GM19397 (cell line): ENCODE measurements around the gene BLNK.
"Not testable (repeated sequence)": the region's sequence is repeated elsewhere in the genome, so short reads cannot be mapped to it uniquely, and the experiment has no call there.

Experiments
- ATAC-seq: cut with Tn5 transposase; IDR thresholded peaks from one replicate; pipeline ENCODE4 v1.9.1; 2021; ENCODE audit warnings: mild to moderate bottlenecking, moderate library complexity; ENCODE audit not compliant: unreplicated experiment

BLNK gene

GRCh38 chr10:96230527-96230926 is 40.8 kb downstream of the BLNK start:
- no peak for ATAC-seq

DNA sequence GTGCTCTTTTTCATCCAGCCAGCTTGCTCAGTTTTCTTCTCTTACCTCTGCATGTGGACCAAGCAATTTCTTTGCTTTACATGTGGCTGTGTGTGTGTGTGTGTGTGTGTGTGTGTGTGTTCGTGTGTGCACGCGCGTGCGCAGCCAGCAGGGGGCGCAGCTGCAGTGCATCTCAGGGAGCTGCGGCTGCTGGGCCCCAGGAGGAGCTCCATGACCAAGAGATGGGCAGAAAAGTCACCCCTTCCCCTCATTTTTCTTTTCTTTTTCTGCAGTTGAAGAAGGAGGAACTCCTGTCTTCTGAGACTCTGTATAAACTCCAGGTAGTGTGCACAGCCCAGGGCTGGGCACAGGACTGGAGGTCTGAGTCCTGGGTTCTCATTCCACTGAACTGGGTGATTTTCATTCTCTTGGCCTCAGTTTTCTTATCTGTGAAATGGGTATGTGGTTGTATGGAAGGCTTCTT is 41.8 kb downstream of the BLNK start:
- no peak for ATAC-seq

GRCh38 chr10:96228408-96228994 is 42.9 kb downstream of the BLNK start:
- no peak for ATAC-seq

DNA sequence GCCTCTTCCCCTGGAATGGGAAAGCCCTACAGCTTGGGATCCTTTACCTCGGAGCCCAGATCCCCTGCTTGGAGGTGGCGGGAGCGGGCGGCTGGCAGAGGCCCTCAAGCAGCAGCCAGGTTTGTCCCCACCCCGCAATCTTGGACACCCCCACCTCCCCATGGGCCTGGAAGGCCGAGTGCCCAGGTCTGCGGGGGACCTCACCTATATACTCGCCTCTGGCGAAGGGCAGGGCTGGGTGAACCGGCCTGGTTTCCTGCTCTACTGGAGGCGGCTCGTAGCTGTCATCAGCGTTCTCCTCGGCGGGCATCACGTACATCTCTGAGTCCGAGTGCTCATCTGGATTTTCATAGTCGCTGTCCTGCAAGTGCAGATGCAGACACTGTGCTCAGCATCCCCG is 44.2 kb downstream of the BLNK start:
- no peak for ATAC-seq

DNA sequence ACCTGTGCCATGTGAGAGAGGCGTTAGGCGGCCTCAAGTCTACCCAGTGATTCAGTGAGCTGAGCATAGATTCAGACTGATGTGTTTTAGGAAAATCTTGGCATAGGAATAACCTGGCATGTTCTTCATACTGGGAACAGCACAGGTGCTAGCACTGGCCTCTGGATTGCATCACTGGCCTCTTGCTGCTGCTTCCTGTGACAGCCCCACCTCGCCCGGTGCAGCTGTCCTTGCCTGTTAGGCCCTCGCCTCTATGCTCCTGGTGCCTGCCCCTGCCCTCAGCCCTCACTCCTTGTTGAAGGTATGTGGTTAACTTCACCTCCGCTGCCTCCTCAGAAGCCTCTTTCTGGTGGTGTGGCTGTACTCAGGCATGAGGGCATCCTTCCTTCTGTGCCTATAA is 46.2 kb downstream of the BLNK start:
- no peak for ATAC-seq

DNA sequence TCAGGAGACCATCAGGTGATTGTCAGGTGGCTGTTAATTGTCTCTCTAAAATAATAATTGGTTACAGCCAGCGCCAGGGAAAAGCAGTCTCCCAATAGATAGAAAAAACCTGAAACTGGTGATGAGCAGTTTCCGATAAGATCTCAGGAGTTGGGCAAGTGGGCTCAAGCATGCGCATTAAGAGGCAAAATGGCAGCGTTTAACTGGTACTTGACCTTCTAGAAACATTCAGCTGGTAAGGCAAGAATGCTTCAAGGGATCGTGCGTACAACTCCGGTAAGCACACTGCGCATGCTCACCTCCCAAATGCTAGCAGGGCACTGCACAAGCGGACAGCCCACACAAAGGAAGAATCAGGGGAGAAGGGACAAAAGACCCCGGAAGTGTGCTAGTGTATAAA is 48.5 kb downstream of the BLNK start:
- no peak for ATAC-seq

DNA sequence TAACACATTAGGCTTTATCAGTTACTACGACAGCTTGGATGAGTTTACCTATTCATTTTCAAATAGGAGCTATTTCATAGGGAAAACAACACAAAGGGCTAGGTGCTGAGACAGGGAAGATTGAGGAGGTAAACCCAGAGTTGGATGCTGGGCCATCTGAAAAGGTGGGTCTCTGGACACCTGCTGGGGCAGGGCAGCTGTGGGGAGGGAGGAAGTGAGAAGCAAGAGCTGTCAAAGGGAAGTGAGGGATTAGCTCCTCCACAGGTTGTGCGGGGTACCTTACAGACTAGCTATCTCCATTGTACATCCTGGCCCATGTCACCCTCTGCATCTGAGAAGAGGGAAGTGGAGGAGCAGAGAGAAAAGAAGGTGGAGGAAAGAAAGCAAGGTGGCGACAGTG is 48.9 kb downstream of the BLNK start:
- no peak for ATAC-seq

DNA sequence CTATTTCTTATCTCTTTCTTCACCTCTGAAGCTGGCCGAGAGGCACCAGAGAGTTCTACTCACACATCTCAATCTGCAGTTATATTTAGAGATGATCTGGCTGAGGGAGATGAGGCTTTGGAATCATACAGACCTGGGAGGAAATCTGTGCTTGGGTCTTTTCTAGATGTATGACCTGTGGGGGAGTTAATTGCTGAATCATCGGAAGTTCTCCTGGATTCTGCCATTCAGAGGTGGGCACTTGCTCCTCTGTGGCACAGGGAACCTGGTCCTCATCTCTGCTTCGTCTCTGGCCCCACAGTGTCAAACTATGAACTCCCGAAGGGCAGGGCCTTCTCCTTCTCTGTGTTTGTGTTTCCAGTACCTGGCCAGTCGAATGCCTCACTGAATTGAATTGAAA is 52.5 kb downstream of the BLNK start:
- no peak for ATAC-seq

DNA sequence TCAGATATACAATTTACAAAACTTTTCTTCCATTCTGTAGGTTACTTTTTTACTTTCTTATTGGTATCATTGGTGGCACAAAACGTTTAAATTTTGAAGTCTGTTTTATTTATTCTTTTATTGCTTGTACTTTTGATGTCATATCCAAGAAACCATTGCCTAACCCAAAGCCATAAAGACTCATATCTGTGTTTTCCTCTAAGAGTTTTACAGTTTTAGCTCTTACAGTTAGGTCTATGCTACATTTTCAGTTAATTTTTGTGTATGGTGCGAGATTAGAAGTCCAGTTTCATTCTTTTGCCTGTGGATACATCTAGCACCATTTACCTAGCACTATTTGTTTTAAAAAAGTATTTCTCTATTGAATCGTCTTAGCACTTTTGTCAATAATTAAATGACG is 53.7 kb downstream of the BLNK start:
- ATAC-seq: no peak

- ATAC-seq: no peak
Measured at GRCh38 chr10:96216775-96217174, 54.6 kb downstream of the BLNK start.

- no peak for ATAC-seq
Measured at GRCh38 chr10:96212911-96213310, 58.5 kb downstream of the BLNK start.

GRCh38 chr10:96211764-96212163 is 59.6 kb downstream of the BLNK start:
- ATAC-seq: no peak

GRCh38 chr10:96208946-96209345 is 62.4 kb downstream of the BLNK start:
- no peak for ATAC-seq

- ATAC-seq: no peak
Measured at GRCh38 chr10:96208271-96208670, 63.1 kb downstream of the BLNK start.

DNA sequence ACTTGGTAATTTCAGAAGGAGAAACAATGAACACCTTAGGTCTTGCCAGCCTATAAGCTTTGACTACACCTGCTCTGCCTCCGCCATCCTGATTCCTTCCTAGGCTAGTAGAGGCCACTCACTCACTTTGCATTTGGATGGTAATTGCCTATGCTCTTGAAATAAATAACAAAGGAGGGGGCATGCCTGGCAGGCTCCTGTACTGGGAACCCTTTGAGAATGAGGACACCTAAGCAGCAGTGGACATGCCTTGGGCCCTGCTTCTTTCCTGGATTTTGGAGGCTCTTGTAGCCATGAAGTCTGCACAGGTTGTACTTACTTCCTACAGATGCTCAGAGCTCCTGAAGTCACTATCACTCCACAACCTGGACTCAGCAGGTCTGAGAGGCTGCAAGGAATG is 65.8 kb downstream of the BLNK start:
- ATAC-seq: no peak

DNA sequence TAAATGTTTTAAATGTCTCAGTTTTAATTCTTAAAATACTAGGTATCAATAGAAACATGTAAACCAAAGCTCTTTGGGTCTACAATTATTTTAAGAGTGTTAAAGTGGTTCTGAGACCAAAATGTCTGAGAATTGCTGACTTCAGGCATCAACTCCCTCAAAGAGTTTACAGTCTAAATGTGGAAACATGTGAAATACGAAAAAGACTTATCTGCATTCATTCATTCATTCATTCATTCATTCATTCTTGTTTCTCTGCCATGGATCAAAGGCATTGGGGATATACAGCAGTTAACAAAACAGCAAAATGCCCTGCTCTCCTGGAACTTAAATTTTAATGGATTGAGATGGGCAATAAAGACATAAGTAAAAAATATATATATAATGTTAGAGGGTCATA is 69.8 kb downstream of the BLNK start:
- no peak for ATAC-seq

GRCh38 chr10:96189505-96189904 is 81.9 kb downstream of the BLNK start:
- ATAC-seq: not testable (repeated sequence)

DNA sequence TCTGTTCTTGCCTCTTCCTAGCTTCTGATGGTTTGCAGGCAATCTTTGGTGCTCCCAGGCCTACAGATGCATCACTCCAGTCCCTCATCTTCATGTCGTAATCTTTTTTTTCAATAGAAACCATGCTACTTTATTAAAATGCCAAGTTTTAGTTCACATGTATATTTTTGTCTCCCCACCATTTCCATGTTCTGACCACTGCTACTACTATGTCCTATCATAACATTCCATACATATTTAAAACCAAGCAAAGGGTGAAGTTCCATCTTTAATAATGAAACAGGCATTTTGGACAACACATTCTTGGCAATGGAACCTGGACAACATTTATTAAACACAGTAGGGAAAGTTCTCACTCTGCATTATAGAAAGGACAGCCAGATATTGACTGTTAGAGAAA is 82.5 kb downstream of the BLNK start:
- no peak for ATAC-seq

DNA sequence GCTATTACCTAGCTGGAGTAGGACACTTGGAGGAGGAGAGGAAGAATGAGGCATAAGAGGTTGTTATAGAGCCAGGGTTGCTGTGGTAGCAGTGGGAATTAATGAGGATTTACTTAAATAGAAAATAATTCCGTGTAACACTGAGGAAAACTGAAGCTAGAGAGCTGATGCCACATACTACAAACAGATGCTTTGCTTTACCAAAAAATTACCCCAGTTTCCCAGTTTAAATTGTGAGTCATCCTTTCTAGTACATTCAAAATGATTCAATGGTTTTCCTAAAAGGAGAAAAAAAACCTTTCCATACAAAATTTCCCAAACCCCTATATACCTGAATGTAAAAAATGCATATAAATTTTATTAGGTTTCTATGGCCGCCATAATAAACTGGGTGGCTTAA is 82.9 kb downstream of the BLNK start:
- ATAC-seq: no peak

DNA sequence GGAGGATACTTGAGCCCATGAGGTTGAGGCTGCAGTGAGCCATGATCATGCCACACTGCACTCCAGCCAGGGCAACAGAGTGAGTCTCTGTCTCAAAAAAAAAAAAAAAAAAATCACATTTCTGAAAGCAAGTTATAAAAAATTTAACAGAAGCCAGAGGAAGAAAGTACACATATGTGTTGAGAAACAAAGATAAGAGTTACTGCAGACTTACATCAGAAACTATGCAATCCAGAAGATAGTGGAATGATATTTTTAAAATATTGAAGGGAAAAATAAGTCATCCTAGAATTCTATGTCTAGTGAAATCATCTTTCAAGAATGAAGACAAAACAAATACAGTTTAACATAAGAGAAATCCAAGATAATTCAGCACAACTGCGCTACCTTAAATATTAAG is 94.4 kb downstream of the BLNK start:
- ATAC-seq: no peak

- ATAC-seq: no peak
Measured at GRCh38 chr10:96172666-96173065, 98.7 kb downstream of the BLNK start.

GRCh38 chr10:96170230-96170629 is 101.1 kb downstream of the BLNK start:
- ATAC-seq: no peak

GRCh38 chr10:96168546-96168945 is 102.8 kb downstream of the BLNK start:
- ATAC-seq: no peak

DNA sequence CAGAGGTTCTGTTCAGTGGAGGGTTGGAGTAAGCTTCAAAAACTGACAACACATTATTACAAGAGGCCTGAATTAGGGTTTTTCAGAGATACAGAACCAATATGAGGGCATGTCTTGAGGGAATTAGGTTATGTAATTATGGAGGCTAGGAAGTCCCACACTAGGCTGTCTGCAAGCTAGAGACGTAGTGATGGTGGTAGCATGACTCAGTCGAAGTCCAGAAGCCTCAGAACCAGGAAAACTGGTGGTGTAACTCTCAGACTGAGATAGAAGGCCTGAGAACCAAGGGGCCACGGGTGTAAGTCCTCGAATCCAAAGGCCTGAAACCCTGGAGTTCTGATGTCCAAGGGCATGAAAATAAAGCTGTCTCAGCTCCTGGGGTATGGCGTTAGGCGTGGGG is 105.6 kb downstream of the BLNK start:
- ATAC-seq: no peak
